IMR-90 (cell line): Measurements from ENCODE around the gene TSPAN32. TPM values are rescaled to one million over a fixed set of nuclear protein-coding genes. Genes with fewer than 3 reads are reported as not detected.
"Not testable (repeated sequence)": the region's sequence is repeated elsewhere in the genome, so short reads cannot be mapped to it uniquely, and the experiment has no call there.

ENCODE experiments used
- ATAC-seq: fragments of 200-7000 bp; cut with Tn5 transposase; 2 replicates; pipeline ENCODE4 v1.9.1; 2020; ENCODE audit warnings: low read depth, mild to moderate bottlenecking, moderate library complexity
- BruUV-seq: library from RNA; stranded (reverse); fragments of 400-500 nt; replicated peaks from 2 replicates; lab custom pipeline; 2021; lab: Mats Ljungman, UMichigan
- CTCF ChIA-PET: fragments of 300-600 bp; formaldehyde crosslinking; extraction: SDS; loops from one replicate; lab custom pipeline; 2021; ENCODE audit warnings: antibody characterized with exemption; lab: Yijun Ruan, JAX
- POLR2A ChIA-PET: fragments of 300-600 bp; sonication (Branson Sonifier 250); formaldehyde crosslinking; loops from one replicate; lab custom pipeline; 2022; ENCODE audit warnings: antibody characterized with exemption; ENCODE audit not compliant: unreplicated experiment; lab: Charles Lee
- DNase-seq: peaks from one replicate; pipeline ENCODE4 v3.0.0; 2013
- H2AFZ ChIP-seq: replicated peaks from 2 replicates; pipeline ENCODE3; 2013; ENCODE audit warnings: low read length, mild to moderate bottlenecking; ENCODE audit not compliant: poor library complexity
- H2AK5ac ChIP-seq: 2 replicates; pipeline ENCODE4 v1.6.1; 2013; ENCODE audit warnings: low read depth, low read length, inconsistent platforms
- H2AK9ac ChIP-seq: replicated peaks from 2 replicates; pipeline ENCODE3; 2013; ENCODE audit warnings: mild to moderate bottlenecking, low read depth, low read length, moderate library complexity; ENCODE audit not compliant: poor library complexity
- H2BK120ac ChIP-seq: 2 replicates; pipeline ENCODE4 v1.6.1; 2013; ENCODE audit warnings: low read depth, low read length, inconsistent platforms
- H2BK15ac ChIP-seq: 3 replicates; pipeline ENCODE4 v1.6.1; 2013; ENCODE audit warnings: low read depth, low read length, inconsistent platforms
- H2BK20ac ChIP-seq: 2 replicates; pipeline ENCODE4 v1.6.1; 2013; ENCODE audit warnings: low read depth, mild to moderate bottlenecking, inconsistent platforms, low read length, moderate library complexity
- H2BK5ac ChIP-seq: 2 replicates; pipeline ENCODE4 v1.6.1; 2013; ENCODE audit warnings: mild to moderate bottlenecking, low read depth, low read length, inconsistent platforms; ENCODE audit not compliant: poor library complexity, severe bottlenecking
- H3K14ac ChIP-seq: replicated peaks from 2 replicates; pipeline ENCODE4 v1.6.1; 2013; ENCODE audit warnings: low read depth, low read length, inconsistent platforms
- H3K18ac ChIP-seq: 2 replicates; pipeline ENCODE4 v1.6.1; 2013; ENCODE audit warnings: low read depth, low read length, control low read depth
- H3K23ac ChIP-seq: 2 replicates; pipeline ENCODE4 v1.6.1; 2013; ENCODE audit warnings: low read depth, low read length, inconsistent platforms
- H3K27ac ChIP-seq: 2 replicates; pipeline ENCODE4 v1.5.1; 2013; ENCODE audit warnings: mild to moderate bottlenecking, control low read depth, low read length; ENCODE audit not compliant: insufficient read depth
- H3K27me3 ChIP-seq: 2 replicates; pipeline ENCODE4 v1.6.1; 2013; ENCODE audit warnings: low read length; ENCODE audit not compliant: control insufficient read depth, insufficient read depth
- H3K36me3 ChIP-seq: 2 replicates; pipeline ENCODE4 v1.6.1; 2013; ENCODE audit warnings: low read length, mixed read lengths; ENCODE audit not compliant: control insufficient read depth, insufficient read depth
- H3K4ac ChIP-seq: 2 replicates; pipeline ENCODE4 v1.6.1; 2013; ENCODE audit warnings: low read depth, low read length, inconsistent platforms
- H3K4me1 ChIP-seq: 2 replicates; pipeline ENCODE4 v1.6.1; 2013; ENCODE audit warnings: low read length, mixed read lengths; ENCODE audit not compliant: control insufficient read depth, insufficient read depth
- H3K4me2 ChIP-seq: 2 replicates; pipeline ENCODE4 v1.6.1; 2013; ENCODE audit warnings: low read depth, mild to moderate bottlenecking, control low read depth, low read length, moderate library complexity
- H3K4me3 ChIP-seq: 2 replicates; pipeline ENCODE4 v1.5.1; 2013; ENCODE audit warnings: low read depth, mild to moderate bottlenecking, control low read depth, low read length, moderate library complexity; ENCODE audit not compliant: insufficient read depth
- H3K56ac ChIP-seq: 2 replicates; pipeline ENCODE4 v1.6.1; 2013; ENCODE audit warnings: low read length, inconsistent platforms; ENCODE audit not compliant: insufficient read depth; ENCODE audit errors: extremely low read depth
- H3K79me1 ChIP-seq, 2 experiments: 2 replicates each; pipeline ENCODE4 v1.6.1; 2013; ENCODE audit warnings: low read length in 2 of 2, inconsistent platforms in 1 of 2, low read depth in 1 of 2
- H3K9ac ChIP-seq: 2 replicates; pipeline ENCODE4 v1.6.1; 2013; ENCODE audit warnings: low read depth, low read length, control low read depth
- H3K9me1 ChIP-seq: 2 replicates; pipeline ENCODE4 v1.6.1; 2013; ENCODE audit warnings: low read length, inconsistent platforms; ENCODE audit not compliant: insufficient read depth
- H3K9me3 ChIP-seq: 2 replicates; pipeline ENCODE4 v1.6.1; 2013; ENCODE audit warnings: low read length; ENCODE audit not compliant: control insufficient read depth, insufficient read depth
- H4K20me1 ChIP-seq: 2 replicates; pipeline ENCODE4 v1.6.1; 2013; ENCODE audit warnings: low read length, inconsistent platforms; ENCODE audit not compliant: insufficient read depth
- H4K5ac ChIP-seq: 2 replicates; pipeline ENCODE4 v1.6.1; 2013; ENCODE audit warnings: mild to moderate bottlenecking, low read depth, low read length, control low read depth
- H4K8ac ChIP-seq, 2 experiments: 2 replicates each; pipeline ENCODE4 v1.6.1; 2013; ENCODE audit warnings: low read depth in 2 of 2, low read length in 2 of 2, control low read depth in 1 of 2, inconsistent platforms in 1 of 2
- H4K91ac ChIP-seq: 2 replicates; pipeline ENCODE4 v1.6.1; 2013; ENCODE audit warnings: low read depth, low read length, inconsistent platforms; ENCODE audit not compliant: insufficient read depth
- BHLHE40 ChIP-seq: fragments of 150-350 bp; IDR thresholded peaks from 2 replicates; pipeline ENCODE4 v1.6.1; 2016; ENCODE audit warnings: mild to moderate bottlenecking, low read depth, low read length
- NFE2L2 ChIP-seq: fragments of 150-350 bp; IDR thresholded peaks from 2 replicates; pipeline ENCODE4 v1.6.1; 2016; ENCODE audit warnings: low read depth, mild to moderate bottlenecking, low read length
- POLR2A ChIP-seq: IDR thresholded peaks from 2 replicates; pipeline ENCODE4 v1.6.1; 2012; ENCODE audit warnings: mild to moderate bottlenecking, low read depth, low read length
- RCOR1 ChIP-seq: IDR thresholded peaks from 2 replicates; pipeline ENCODE4 v1.6.1; 2012; ENCODE audit warnings: mild to moderate bottlenecking, low read length, improper control_type of control experiment; ENCODE audit not compliant: insufficient replicate concordance
- SMC3 ChIP-seq: fragments of 150-350 bp; IDR thresholded peaks from 2 replicates; pipeline ENCODE4 v1.6.1; 2016; ENCODE audit warnings: low read depth, mild to moderate bottlenecking, antibody characterized with exemption, low read length, moderate library complexity
- WGBS, 2 experiments: methylation state at CpG; one replicate each; pipeline versions ENCODE4 v1.1.5 to v1.1.7; 2013; ENCODE audit warnings: missing lambda C conversion rate in 2 of 2; ENCODE audit not compliant: insufficient read length in 1 of 2; ENCODE audit errors: extremely low coverage in 2 of 2; 5-methylcytosine and 5-hydroxymethylcytosine counted together
- dilution Hi-C: fragments of 300-500 bp; cut with HindIII; formaldehyde crosslinking; loops from one replicate; pipeline ENCODE4 v1.14.3; 2018; ENCODE audit warnings: low sequenced_read_pairs; ENCODE audit not compliant: unreplicated experiment
- in situ Hi-C: fragments of 300-500 bp; cut with MboI; formaldehyde crosslinking; loops from 3 replicates; pipeline ENCODE4 v1.14.3; 2019; ENCODE audit warnings: low sequenced_read_pairs, inconsistent platforms, mixed read lengths
- intact Hi-C: fragments of 100-400 bp; cut with micrococcal nuclease; formaldehyde crosslinking; loops from 2 replicates; pipeline ENCODE4 v1.10.0; 2022
- polyA plus RNA-seq, 3 experiments: library from polyadenylated mRNA; depleted of rRNA; stranded (reverse); fragments of >200 nt; gene quantifications; 2 replicates each; pipeline ENCODE4 v1.2.3, GENCODE V29; 2012; ENCODE audit warnings: low replicate concordance in 1 of 3
- total RNA-seq: library from RNA; depleted of rRNA; stranded (reverse); fragments of >200 nt; gene quantifications from 2 replicates; pipeline ENCODE4 v1.2.3, GENCODE V29; 2012
- TF ChIP-seq, protein P1 (sequence below): fragments of 150-350 bp; IDR thresholded peaks from 2 replicates; pipeline ENCODE4 v1.6.1; 2016; ENCODE audit warnings: low read depth, mild to moderate bottlenecking, low read length, moderate library complexity, borderline replicate concordance

Gene TSPAN32
- total and polyA plus RNA-seq, 2 of the 4 experiments (the other 2 are of a cell fraction), result 0.07 TPM; not detected in 1

DNA sequence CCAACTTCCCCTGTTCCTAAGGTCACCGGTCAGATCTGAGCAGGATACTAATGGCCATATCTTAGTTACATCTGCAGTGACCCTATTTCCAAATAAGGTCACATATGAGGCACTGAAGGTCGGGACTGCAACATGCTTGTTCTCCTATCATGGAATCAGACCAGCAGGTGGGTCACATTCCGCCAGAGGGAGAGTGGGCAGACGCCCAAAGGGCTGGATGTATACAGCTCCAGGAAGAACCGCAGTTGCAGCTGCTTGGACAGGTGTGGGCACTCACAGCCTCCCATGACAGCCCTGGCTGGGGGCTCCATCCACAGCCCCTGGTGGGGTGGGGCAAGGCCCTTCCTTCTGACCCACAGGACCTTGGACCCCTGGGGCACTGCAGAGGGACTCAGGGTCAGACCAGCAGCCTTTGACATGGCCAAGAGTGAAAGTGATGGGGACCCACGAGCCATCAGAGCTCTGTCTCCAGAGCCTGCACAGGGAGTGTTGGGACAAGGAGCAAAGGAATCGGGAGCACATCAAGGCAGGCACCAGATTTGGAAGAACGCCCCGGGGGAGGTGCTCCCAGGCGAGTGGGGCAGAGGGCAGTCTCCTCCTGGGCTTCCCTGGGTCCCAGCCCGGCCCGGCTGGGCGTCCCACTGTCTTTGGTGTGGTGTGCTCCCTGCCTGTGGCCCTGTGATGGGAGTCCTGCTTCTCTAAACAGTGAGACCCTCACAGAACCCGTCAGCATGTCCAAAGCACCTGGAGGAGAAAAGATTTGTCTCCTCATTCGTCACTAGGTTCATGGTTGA, 62.0 kb downstream of the TSPAN32 start:
- Histone ChIP-seq H3K9me1 (no peaks in the 10 kb centered on the region; the same call in 1 of the 2 replicates), H3K4me1 (no peaks in the 10 kb centered on the region), H3K4me2 (no peak overlapping the region), H3K4me3 (no peak overlapping the region), H3K56ac (no peak overlapping the region), H2BK120ac (no peak overlapping the region), H4K91ac (no peak overlapping the region), H2BK15ac (no peak overlapping the region), H3K27me3 (peaks cover 5% of the 10 kb centered on the region; the same call in 1 of the 2 replicates), H3K9ac (no peak overlapping the region), H4K20me1 (0 out of 2 replicates have a peak, but pooled peaks cover 6% of the 10 kb centered on the region), H3K18ac (no peak overlapping the region), H3K36me3 (no peaks in the 10 kb centered on the region), H2AK5ac (no peak overlapping the region), H3K79me1 (no peaks in the 10 kb centered on the region), H4K5ac (no peak overlapping the region), H3K14ac (no peak overlapping the region), H3K23ac (no peak overlapping the region), H2AK9ac (no peak overlapping the region), H3K9me3 (no peaks in the 10 kb centered on the region), H2AFZ (no peak overlapping the region), H3K4ac (no peak overlapping the region), H4K8ac (no peak overlapping the region), H3K27ac (no peak overlapping the region), H2BK20ac (no peak overlapping the region), H2BK5ac (no peak overlapping the region)
- WGBS, 2 experiments, result 69% methylated on average over 6 of the region's 15 CpGs; no CpG with 5 or more reads in 1 of the 2 experiments
- CTCF ChIA-PET, result no interaction called here
- TF ChIP-seq POLR2A (no peak), RCOR1 (no peak), BHLHE40 (no peak), SMC3 (no peak), NFE2L2 (no peak)
- TF ChIP-seq, protein P1, sequence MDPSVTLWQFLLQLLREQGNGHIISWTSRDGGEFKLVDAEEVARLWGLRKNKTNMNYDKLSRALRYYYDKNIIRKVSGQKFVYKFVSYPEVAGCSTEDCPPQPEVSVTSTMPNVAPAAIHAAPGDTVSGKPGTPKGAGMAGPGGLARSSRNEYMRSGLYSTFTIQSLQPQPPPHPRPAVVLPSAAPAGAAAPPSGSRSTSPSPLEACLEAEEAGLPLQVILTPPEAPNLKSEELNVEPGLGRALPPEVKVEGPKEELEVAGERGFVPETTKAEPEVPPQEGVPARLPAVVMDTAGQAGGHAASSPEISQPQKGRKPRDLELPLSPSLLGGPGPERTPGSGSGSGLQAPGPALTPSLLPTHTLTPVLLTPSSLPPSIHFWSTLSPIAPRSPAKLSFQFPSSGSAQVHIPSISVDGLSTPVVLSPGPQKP, result no peak
- POLR2A ChIA-PET, result no interaction called here
- DNase-seq (no peak), ATAC-seq (no peak)
- in situ Hi-C loops (no loop called here), dilution Hi-C loops (no loop called here), intact Hi-C loops (no loop called here)
- BruUV-seq, result no TSS peak

DNA sequence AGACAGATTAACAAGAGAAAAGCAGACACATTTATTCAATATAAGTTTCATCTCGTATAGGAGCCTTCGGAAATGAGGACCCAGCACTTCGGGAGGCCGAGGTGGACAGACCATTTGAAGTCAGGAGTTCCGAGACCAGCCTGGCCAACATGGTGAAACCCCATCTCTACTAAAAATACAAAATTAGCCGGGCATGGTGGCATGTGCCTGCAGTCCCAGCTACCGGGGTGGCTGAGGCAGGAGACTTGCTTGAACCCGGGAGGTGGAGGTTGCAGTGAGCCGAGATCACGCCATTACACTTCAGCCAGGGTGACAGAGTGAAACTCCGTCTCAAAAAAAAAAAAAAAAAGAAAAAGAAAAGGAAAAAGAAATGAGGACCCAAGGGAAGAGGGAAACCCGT, 62.6 kb downstream of the TSPAN32 start:
- DNase-seq, BruUV-seq, in situ Hi-C loops, H3K9ac ChIP-seq, H3K27ac ChIP-seq, CTCF ChIA-PET, H3K9me1 ChIP-seq, dilution Hi-C loops, H3K56ac ChIP-seq, H2BK20ac ChIP-seq, H4K20me1 ChIP-seq, H3K4me1 ChIP-seq, H3K14ac ChIP-seq, H4K8ac ChIP-seq, ATAC-seq, H2BK15ac ChIP-seq, H2AK5ac ChIP-seq, H3K23ac ChIP-seq, H3K4me2 ChIP-seq, H2BK120ac ChIP-seq, POLR2A ChIA-PET, H2AFZ ChIP-seq, H2BK5ac ChIP-seq, H3K4ac ChIP-seq, H3K27me3 ChIP-seq, intact Hi-C loops, H3K79me1 ChIP-seq, H2AK9ac ChIP-seq, H3K4me3 ChIP-seq, H3K9me3 ChIP-seq, H4K5ac ChIP-seq, H3K36me3 ChIP-seq, H4K91ac ChIP-seq, H3K18ac ChIP-seq: not testable (repeated sequence)
- WGBS, 2 experiments, result 80% methylated on average over 1 of the region's 12 CpGs; no CpG with 5 or more reads in 1 of the 2 experiments
